ENCODE results near the gene GRID1.

- TF ChIP-seq POLR2A (IDR thresholded peaks at IDR 0.05), result no peak
- TF ChIP-seq CTCF (IDR thresholded peaks at IDR 0.05), result no peak
These were observed 232 bp upstream of the GRID1 start for GRCh38 chr10:86366902-86367151.
